ENCODE results near the gene NGFR.

The NGFR gene

GRCh38 chr17:49469831-49470810, 25.0 kb upstream of the NGFR start:
- no peak for DNase-seq (ENCODE audit: low read depth in 2 of 2)

- no peak for DNase-seq (ENCODE audit: low read depth in 2 of 2)
Measured at GRCh38 chr17:49471089-49471683, 23.9 kb upstream of the NGFR start.

DNA sequence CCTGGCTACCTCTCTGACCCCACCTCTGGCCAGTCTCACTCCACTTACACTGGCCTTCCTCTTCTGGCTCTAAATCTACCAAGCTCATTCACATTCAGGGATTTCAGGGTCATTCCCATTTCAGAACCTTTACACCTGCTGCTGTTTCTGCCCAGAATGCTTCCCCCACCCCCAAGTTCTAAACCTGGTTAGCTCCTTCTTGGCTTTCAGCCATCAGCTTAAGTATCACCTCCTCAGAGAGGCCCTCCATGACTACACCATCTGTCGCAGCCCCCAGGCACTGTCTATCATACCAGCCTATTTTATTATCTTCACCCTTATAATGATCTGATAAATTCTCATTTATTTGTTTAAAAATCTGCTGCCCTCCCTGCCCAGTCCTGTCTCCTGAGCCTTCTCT, 23.3 kb upstream of the NGFR start:
- no peak for DNase-seq (ENCODE audit: low read depth in 2 of 2)

DNA sequence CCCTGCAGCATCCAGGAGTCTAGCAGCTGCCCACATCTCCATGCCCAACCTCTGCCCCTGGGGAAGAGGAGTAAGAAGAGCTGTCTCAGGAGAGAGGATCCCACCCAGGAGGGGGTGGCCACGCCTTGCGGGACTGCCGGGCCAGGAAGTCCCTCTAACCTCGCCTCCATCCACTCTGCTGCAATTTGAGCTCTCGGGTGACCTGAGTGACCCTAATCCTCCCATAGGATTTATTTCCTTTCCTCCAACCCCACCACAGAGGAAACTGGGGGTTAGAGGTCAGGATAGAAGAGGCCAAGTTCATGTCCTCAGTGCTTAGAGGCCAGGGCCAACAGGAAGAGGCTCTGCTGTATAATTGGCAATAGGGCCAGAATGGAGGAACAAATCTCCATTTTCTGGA, 22.6 kb upstream of the NGFR start:
- no peak for DNase-seq (ENCODE audit: low read depth in 2 of 2)

- no peak for DNase-seq (ENCODE audit: low read depth in 2 of 2)
Measured at GRCh38 chr17:49473900-49474751, 21.0 kb upstream of the NGFR start.

GRCh38 chr17:49477709-49478108, 17.4 kb upstream of the NGFR start:
- DNase-seq (ENCODE audit: low read depth in 2 of 2) = no peak

- DNase-seq (ENCODE audit: low read depth in 2 of 2) = no peak
Measured at GRCh38 chr17:49480836-49481615, 14.1 kb upstream of the NGFR start.

GRCh38 chr17:49482144-49482817, 12.8 kb upstream of the NGFR start:
- DNase-seq (ENCODE audit: low read depth in 2 of 2) = no peak

GRCh38 chr17:49483599-49484509, 11.2 kb upstream of the NGFR start:
- no peak for DNase-seq (ENCODE audit: low read depth in 2 of 2)

- no peak for DNase-seq (ENCODE audit: low read depth in 2 of 2)
Measured at GRCh38 chr17:49484588-49484987, 10.5 kb upstream of the NGFR start.

DNA sequence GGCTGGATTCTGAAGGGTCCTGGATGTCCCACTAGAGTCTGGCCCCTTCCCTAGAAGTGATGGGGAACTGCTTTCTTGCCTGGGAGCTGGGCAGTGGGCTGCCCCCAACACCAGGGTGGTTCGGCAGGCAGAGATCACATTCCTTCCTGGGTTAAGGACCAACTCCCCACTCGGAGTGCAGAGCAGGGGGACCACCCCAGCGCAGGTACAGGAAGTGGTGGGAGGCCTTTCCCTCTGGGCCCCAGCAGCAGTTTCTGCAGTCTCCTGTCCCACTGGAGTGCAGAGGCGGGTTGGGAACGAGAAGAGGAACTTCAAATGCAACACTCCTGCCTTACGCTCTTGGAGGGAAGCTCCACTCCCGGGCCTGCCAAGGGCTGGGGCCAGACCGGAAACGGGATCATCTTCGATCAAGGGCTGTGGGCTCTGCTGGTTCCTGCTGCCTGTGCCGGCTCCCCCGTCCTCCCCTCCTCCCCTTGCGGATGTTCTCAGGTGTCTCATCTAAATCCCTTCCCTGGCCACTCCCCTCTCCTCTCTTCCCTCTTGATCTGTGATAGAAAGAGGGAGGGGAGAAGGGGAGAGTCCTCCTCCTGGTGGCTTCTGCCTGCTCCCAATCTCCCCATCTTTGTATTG, 9.0 kb upstream of the NGFR start:
- no peak for DNase-seq (ENCODE audit: low read depth in 2 of 2)

DNA sequence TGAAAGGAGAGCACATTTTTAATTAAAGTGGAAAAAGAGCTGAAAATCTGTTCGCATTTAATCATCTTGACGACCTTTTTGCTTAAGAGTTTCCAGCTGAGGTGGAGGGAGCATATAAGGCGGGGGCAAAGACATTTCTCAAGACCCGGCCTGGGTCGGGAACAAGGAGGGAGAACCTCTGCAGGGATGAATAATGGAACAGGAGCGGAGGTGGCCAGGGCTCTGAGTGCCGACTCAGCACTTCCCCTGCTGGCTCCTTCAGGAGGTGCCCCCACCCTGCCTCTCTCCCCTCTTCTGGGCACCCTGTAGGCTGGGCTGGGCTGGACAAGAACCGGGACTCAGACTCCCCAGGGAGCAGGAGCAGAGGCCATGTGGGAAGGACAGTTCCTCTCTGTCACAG, 7.9 kb upstream of the NGFR start:
- DNase-seq (ENCODE audit: low read depth in 2 of 2) = no peak

GRCh38 chr17:49488612-49489011, 6.5 kb upstream of the NGFR start:
- DNase-seq (ENCODE audit: low read depth in 2 of 2) = no peak

DNA sequence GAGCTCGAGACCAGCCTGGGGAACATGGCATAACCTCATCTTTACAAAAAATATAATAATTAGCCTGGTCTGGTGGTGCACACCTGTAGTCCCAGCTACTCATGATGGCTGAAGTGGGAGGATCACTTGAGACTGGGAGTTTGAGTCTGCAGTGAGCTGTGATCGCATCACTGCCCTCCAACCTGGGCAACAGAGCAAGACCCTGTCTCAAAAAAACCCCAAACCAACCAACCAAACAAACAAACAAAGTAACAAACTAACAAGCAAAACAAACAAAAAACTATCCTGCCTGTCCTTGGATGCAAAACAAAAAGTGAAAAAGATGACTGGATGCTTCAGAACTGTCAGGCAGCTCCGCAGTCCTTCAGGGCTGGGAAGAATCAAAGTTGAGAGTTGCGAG, 5.7 kb upstream of the NGFR start:
- no peak for DNase-seq (ENCODE audit: low read depth in 2 of 2)

DNA sequence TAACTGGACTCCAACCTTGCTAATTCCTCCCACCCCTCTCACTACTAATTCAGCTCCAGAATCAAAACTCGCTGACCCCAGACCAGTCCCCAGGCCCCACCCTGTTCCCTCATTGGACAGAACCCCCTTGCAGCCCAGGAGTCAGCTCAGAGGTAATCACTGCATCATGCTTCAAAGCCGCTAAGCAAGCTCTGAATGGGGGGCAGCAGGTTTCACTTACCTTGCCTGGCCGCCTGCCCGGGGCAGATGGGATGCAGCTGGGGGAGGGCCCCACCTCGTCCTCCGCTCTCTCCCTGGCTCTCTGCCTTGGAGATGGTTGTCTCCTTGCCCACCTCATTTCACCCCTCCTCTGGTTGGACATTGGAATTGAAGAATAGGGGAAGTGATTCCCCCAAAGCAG, 4.8 kb upstream of the NGFR start:
- DNase-seq (ENCODE audit: low read depth in 2 of 2) = no peak

DNA sequence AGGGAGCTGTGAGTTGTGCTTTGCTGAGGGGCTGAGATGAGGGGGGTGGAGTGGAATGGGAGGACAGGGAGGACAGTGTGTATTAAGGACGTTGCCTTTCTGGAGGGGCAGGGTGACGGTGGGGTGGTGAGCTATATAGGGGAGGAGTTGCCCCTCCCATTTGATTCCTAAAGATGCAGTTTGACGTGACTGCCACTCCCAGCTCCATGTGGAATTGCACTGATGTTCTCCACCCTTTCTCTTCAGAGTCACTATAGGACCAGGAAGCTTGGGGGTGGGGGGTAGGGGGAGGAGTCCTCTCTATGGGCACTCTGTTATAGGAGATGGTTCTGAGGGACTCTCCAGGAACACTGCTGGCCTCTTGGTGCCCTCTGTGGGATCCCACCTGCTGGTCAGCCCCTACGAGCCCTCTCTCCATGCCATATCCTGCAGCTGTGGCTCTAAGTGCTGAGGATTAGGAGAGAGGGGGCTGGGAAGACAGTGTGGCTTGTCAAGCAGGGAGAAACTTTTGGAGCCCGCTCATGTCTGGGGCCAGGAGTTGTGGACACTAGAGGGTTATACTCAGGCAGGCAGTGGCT, 3.8 kb upstream of the NGFR start:
- DNase-seq (ENCODE audit: low read depth in 2 of 2) = no peak

GRCh38 chr17:49494399-49494985, 601 bp upstream of the NGFR start:
- DNase-seq (ENCODE audit: low read depth in 2 of 2) = no peak

DNA sequence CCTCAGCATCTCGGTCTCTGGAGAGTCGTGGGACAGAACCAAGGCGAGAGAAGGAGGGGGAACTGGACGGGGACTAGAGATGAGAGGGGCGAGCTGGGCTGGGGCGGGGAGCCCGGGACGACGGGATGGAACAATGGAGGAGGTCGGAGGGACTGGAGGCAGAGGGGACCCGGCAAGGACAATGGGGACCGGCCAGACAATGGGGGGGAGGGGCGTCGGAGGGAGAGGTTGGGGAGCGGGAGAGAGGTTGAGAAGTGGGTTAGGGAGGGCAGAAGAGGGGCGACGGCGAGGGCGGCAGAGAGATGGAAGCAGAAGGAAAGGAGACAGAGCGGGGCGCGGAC, 719 bp downstream of the NGFR start:
- DNase-seq (ENCODE audit: low read depth in 2 of 2) = no peak
